Measurements from ENCODE around the gene MRC1. TPM values are rescaled to one million over a fixed set of nuclear protein-coding genes. Genes with fewer than 3 reads are reported as not detected.

MRC1 gene
- total RNA-seq, 1 experiment from 2014 or later = 0.07 TPM

DNA sequence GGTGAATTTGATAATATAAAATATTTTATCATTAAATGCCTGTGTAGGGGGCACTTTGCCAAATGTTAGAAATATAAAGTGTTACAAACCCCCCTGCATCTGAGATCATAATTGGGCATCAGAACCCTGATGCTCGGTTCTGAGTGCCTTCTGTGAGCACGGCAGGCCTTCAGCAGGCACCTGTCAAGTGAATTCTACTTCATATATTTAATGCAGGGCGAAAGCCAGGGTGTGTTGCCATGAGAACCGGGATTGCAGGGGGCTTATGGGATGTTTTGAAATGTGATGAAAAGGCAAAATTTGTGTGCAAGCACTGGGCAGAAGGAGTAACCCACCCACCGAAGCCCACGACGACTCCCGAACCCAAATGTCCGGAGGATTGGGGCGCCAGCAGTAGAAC is 57.2 kb downstream of the MRC1 start:
- Histone ChIP-seq H3K4me2 (no peak overlapping the region), H3K27me3 (ENCODE audit: insufficient read depth, low read depth) (no peaks in the 10 kb centered on the region), H3K9me2 (ENCODE audit: insufficient read depth) (no peaks in the 10 kb centered on the region; the same call in 1 of the 2 replicates), H3K9me3 (ENCODE audit: insufficient read depth, low read depth) (no peaks in the 10 kb centered on the region), H3F3A (ENCODE audit: insufficient read depth, low read depth) (no peaks in the 10 kb centered on the region), H3K4me1 (replicated peaks; ENCODE audit: insufficient read depth) (no peaks in the 10 kb centered on the region), H3K36me3 (ENCODE audit: low read depth) (no peaks in the 10 kb centered on the region), H2AFZ (no peak overlapping the region), H3K79me2 (ENCODE audit: low read depth) (no peaks in the 10 kb centered on the region), H3K4me3 (no peak overlapping the region), H3K27ac (no peak overlapping the region), H4K20me1 (ENCODE audit: insufficient read depth) (no peaks in the 10 kb centered on the region)
- no peak for TF ChIP-seq EZH2 (IDR thresholded peaks at IDR 0.05; ENCODE audit: low read depth)
- no peak for TF ChIP-seq CTCF (conservative IDR thresholded peaks at IDR 0.05)
- DNase-seq = no peak
- ChIA-PET POLR2A (ENCODE audit: unreplicated experiment) (no interaction called here), CTCF (no interaction called here)
- intact Hi-C loops (cut with micrococcal nuclease; ENCODE audit: unreplicated experiment) = no loop called here
- no TSS peak for BruUV-seq (replicated peaks)

DNA sequence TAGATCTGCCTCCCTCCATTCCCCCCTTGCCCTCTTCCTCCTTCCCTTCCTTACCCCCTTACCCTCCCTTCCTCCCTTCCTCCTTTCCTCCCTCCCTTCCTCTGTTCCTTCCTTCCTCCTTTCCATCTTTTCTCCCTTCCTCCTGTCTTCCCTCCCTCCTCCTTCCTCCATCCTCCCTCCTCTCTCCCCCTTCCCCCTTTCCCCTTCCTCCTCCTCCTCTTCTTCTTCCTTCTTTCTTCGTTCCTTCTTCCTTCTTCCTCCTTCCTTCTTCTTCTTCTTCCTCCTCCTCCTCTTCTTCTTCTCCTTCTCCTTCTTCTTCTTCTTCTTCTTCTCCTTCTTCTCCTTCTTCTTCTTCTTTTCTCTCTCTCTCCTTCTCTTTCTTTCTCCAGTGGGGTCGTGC is 57.9 kb downstream of the MRC1 start:
- CTCF ChIA-PET = interaction anchor here (0.9 kb wide), 1 partner anchor 397 kb away, joined by 20 read pairs; no protein-coding TSS in a partner anchor

DNA sequence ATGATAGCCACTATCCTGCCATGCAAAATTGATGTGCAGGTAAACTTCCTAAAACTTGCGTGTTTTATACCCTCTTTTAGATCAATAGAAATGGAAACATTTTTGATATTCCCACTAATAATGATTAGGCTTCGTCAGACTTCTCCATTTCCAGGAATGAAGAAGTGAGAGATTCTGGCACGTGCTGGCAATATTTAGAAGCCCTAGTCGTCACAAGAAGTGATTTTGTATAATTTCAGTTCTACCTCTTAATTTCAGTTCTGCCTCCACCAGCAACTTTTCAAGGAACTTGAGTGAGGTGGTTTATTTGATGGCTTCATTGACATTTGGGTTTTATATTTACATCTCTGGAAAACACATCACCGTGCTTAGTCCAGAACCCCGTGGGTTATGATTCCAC is 61.9 kb downstream of the MRC1 start:
- BruUV-seq (replicated peaks) = no TSS peak
- Histone ChIP-seq H3K79me2 (ENCODE audit: low read depth) (no peaks in the 10 kb centered on the region), H3K4me2 (no peak overlapping the region), H4K20me1 (ENCODE audit: insufficient read depth) (no peaks in the 10 kb centered on the region), H3K27me3 (ENCODE audit: insufficient read depth, low read depth) (no peaks in the 10 kb centered on the region), H3K27ac (no peak overlapping the region), H3K4me1 (replicated peaks; ENCODE audit: insufficient read depth) (no peaks in the 10 kb centered on the region), H3K36me3 (ENCODE audit: low read depth) (no peaks in the 10 kb centered on the region), H3K9me2 (ENCODE audit: insufficient read depth) (no peaks in the 10 kb centered on the region; the same call in 1 of the 2 replicates), H2AFZ (no peak overlapping the region), H3F3A (ENCODE audit: insufficient read depth, low read depth) (no peaks in the 10 kb centered on the region), H3K4me3 (no peak overlapping the region), H3K9me3 (ENCODE audit: insufficient read depth, low read depth) (no peaks in the 10 kb centered on the region)
- intact Hi-C loops (cut with micrococcal nuclease; ENCODE audit: unreplicated experiment) = loop anchor here (5.0 kb wide), 1 partner anchor 1029 kb away; no protein-coding TSS in a partner anchor
- TF ChIP-seq EZH2 (IDR thresholded peaks at IDR 0.05; ENCODE audit: low read depth) = no peak
- TF ChIP-seq CTCF (conservative IDR thresholded peaks at IDR 0.05) = no peak
- DNase-seq = no peak
- CTCF ChIA-PET = no interaction called here
- POLR2A ChIA-PET (ENCODE audit: unreplicated experiment) = interaction anchor here (0.6 kb wide), 1 partner anchor 181 kb away, joined by 7 read pairs; no protein-coding TSS in a partner anchor

More for the DNA sequence above, 57.9 kb downstream of the MRC1 start:
- Histone ChIP-seq H3K9me2 (ENCODE audit: insufficient read depth) (no peaks in the 10 kb centered on the region; the same call in 1 of the 2 replicates), H3K4me3 (no peak overlapping the region), H3K79me2 (ENCODE audit: low read depth) (no peaks in the 10 kb centered on the region), H3K27ac (no peak overlapping the region), H3K9me3 (ENCODE audit: insufficient read depth, low read depth) (no peaks in the 10 kb centered on the region), H3F3A (ENCODE audit: insufficient read depth, low read depth) (no peaks in the 10 kb centered on the region), H3K4me1 (replicated peaks; ENCODE audit: insufficient read depth) (no peaks in the 10 kb centered on the region), H3K4me2 (no peak overlapping the region), H3K36me3 (ENCODE audit: low read depth) (no peaks in the 10 kb centered on the region), H2AFZ (no peak overlapping the region), H4K20me1 (ENCODE audit: insufficient read depth) (no peaks in the 10 kb centered on the region), H3K27me3 (ENCODE audit: insufficient read depth, low read depth) (no peaks in the 10 kb centered on the region)
- POLR2A ChIA-PET (ENCODE audit: unreplicated experiment) = no interaction called here
- BruUV-seq (replicated peaks) = no TSS peak
- intact Hi-C loops (cut with micrococcal nuclease; ENCODE audit: unreplicated experiment) = no loop called here
- DNase-seq = no peak
- no peak for TF ChIP-seq EZH2 (IDR thresholded peaks at IDR 0.05; ENCODE audit: low read depth)
- no peak for TF ChIP-seq CTCF (conservative IDR thresholded peaks at IDR 0.05)
